NCI-H226 (cell line): Measurements from ENCODE around the gene IGDCC3.

ENCODE experiments used
- DNase-seq: peaks from one replicate; pipeline ENCODE4 v3.0.0-alpha.2; 2015

The IGDCC3 gene

DNA sequence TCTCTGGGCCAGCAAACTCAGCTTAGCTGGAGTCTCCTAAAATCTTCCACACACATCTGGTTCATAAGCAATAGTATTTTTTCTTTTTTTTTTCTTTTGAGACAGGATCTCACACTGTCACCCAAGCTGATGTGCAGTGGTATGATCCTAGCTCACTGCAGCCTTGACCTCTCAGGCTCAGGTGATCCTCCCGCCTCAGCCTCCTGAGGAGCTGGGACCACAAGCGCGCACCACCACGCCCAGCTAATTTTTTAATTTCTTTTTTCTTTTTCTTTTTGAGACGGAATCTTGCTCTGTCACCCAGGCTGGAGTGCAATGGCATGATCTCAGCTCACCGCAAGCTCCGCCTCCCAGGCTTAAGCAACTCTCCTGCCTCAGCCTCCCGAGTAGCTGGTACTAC lies 39.0 kb downstream of the IGDCC3 start:
- DNase-seq, result no peak

DNA sequence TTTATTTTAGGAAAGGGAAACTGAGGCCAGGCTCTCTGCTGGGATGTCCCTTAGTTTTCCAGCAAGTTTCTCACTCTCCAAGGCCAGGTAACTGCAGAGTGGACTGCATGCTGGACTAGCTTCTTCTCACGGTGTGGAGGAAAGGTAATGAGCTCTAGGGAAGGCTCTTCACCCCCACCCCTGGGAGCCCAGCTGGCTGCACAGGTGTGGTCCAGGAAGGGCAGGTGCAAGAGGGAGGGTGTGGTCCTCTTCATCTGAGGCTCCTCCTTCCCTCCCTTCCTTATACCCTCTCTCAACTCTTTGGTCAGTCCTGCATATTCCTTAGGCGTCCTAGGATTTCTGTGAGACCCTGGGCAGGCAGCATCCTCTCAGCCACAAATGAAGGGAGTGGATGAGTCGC lies 39.4 kb downstream of the IGDCC3 start:
- DNase-seq, result no peak

DNA sequence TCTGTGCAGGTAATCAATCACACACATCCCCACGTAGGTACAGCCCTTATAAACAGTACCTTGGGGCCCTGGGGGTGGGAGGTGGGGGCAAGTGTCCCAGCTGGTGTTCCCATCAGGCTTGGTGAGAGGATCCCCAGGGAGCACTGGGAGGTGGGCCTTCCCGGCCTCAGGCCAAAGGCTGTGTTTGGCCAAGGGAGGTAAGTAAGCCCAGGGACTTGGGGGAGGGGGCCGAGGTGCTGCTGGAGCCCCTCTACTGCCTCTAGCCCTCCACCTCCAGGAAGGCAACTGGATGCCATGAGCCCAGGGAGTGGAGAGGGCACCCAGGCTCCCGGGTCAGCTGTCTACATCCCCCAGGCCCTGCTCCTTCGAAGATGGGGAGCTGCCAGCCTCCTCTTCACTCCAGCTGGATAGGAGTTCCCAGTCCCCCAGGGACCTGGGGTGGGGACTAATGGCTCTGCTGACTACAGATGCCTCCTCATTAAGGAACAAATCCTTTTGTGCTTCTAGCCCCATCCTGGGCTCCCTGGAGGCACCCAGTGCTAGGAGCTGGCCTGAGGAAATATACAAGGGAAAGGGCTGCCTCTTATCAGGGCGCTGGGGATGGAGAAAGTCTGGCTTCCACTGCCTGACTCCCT lies 40.2 kb downstream of the IGDCC3 start:
- no peak for DNase-seq

DNA sequence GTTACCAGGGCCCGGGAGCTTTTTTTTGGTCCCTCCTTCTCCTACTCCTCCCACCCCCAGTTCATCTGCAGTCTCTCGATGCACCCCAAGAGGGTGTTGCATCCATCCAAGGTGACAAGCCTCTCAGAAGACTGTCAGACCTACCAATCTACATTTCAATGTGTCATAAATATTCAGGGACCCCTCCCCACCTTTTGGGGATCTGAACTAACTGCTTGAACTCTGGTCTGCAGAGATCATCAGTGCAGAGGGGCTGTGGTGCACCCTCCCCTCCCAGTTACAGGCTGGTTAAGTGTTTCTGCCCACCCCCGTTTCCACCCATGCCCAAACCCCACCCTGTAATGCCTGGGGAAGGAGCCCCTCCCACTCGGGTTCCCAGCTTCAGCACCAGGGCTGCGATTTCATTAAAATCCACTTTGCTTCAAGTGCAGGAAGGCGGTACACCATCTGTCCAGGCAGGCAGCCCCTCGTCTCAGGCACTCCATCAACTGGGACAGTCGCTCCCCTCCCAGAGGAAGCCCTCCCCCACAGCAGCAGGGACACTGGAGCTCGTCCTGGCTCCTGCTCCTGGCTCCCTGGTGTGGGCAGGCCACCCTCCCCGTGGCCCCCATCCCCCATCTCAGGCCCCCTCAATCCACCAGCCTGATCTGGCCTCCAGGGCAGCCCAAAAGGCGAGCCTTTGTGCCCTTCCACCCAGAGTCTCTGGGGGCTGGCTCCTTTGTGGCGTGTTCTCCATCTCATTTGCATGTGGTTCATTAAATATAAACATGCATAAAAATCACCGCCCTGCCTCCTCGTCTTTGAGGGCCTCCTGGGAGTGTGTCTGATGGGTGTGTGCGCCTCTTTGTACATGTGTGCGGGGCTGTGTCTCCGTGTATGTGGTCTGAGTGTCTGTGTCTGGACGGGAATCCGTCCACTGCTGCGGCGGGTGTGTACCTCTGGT lies 41.0 kb downstream of the IGDCC3 start:
- no peak for DNase-seq

DNA sequence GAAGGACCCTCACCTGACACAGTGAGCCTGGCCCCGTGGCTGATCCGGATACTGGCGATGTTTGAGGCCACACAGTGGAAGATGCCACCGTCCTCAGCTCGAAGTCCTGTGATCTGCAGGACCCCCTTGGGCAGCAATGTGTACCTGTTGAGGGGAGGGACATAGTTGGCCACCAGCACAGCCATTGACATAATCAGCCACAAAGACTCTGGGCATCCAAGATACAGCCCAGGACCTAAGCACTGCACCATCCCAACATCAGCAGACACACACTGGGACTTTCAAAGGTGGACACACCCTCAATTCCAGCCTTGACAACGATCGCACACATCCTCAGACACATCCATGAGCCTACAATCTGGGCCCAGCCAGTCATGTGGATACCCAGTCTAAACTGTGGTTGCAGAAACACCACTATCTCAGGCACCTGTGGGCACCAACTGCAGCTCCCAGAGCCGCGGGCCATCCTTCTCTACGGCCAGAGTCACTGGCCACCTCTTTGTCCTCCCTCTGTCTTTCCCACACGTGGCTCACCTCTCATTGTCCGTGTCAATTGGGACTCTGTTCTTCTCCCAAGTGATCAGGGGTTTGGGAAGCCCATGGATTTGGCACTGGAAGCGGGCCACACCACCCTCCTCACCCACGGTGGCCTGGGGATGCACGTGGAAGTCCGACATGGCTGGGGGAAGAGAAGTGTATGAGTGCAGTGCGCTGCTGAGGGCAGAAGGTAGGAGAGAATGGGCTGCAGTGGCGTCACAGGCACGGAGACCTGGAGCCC lies 42.3 kb downstream of the IGDCC3 start:
- no peak for DNase-seq

DNA sequence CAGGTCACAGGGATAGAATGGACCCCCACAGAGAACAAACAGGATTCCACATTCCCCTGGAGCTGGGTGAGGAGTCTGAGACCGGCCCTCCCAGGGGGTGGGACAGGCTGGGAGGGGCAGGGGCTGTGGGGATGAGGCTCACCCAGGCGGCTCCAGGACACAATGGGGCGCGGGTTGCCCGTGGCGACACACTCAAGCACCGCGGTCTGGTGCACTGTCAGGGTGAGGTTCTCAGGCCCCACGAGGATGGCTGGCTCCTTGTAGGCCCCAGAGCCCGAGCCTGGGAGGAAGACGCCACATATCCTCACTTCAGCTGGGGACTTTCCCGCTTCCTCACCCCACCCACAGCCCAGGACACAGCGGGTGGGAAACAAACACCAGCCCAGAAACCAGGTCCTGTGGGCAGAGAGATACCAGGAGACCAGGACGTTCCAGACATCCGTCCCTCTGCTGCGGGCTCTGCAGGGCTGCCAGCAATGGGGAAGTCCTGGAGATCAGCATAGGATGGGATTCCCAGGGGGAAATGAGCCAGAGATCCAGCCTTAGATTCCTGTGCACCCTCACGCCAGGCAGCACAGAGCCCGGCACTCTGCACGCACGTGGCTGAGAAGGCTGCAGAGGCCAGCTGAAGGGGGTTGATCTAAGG lies 43.1 kb downstream of the IGDCC3 start:
- DNase-seq, result no peak

DNA sequence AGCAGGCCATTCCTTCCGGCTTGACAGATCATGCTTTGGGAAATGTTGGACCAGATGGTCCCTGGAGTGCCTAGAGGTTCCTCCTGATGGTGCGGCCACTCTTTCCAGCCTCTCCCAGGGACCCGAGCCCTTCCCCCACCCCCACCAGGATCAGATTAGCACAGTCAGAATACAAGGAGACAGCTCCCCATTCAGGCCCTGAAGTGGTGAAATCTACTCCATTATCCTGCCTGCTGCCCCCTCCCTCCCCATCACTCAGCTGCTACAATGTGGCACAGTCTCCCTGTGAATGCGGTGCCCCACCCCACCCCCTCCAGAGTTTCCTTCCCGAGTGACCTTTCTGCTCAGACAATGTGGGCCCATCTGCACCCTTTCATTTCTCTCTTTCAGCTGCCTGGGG lies 43.9 kb downstream of the IGDCC3 start:
- DNase-seq, result no peak

DNA sequence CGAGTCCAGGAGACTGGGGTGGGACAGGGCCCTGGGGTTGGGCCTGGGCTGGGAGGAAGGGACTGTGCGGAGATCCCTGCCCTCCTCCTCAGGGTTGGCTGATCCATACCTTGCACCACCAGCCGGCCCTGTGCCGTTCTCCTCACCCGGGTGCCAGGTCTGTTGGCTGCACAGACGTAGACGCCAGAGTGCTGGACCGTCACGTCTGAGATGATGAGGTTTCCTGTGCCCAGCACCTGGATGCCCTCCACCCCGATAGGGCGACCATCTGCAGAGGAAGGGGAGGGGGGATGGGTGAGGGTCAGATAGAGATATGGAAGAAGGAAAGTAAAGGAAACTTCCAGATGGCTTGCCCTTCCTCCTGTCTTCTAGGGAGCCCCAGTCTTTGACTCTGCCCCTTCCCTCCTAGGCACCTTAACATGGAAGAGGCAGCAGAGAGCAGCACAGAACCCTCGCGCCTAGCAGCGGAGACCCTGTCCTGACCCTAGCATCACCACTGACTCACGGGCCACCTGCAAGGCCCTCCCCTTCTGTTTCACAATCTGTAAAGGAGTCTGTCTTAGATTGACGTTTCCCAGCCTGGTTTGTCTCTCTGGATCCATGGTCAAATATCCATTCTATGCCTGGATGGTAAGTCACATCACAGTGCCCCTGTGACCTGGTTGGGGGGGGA lies 44.5 kb downstream of the IGDCC3 start:
- DNase-seq, result no peak

DNA sequence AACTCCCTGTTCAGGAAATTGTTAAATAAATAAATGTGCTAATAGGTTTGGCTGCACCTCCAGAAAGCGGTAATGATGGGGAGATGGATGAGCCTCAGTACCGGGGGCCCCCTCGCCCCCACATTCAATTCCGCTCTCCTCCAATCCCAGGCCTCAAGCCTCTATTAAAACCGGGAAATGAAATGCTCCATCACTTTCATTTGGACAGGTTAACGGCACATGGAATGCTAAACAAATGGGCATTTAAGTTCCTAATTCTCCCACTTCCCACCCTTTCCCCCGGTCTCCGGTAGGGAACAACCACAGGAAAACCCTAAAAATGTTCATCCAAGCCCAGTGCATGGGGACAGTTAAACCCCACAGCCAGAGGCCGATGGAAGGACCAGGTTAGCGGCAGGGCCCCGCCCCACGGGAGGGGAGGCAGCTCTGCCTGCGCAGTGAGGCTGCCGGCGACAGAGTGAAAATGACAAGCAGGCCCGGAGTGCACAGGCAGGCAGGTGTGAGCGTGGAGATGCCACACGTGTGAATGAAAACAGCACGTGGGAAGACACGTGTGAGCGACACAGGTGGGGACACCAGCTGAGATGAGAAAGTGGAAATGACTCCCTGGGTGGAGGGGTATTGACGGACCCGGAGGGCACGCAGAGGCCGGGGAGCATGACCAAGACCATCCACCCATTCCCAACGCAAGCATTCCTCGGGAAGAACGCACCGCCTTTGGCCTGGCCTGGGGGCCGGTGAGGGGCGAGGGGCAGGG lies 45.2 kb downstream of the IGDCC3 start:
- DNase-seq, result no peak

DNA sequence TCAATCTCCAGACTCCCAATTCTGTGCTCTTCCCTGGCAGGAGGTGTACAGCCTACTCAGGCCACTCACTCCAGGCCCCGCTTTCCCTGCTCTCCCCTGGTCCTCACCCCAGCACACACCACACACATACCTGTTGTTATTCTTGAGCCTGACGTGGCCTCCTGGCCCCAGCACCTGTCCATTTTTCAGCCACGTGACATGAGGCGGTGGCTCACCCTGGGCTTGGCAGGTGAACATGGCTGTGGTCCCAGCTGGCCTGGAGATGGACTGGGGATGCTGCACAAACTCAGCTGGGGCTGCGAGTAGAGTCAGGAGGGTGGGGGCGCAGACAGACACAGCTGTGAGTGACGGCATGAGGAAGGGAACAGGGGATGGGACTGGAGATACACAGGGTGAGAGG lies 46.0 kb downstream of the IGDCC3 start:
- DNase-seq, result no peak

DNA sequence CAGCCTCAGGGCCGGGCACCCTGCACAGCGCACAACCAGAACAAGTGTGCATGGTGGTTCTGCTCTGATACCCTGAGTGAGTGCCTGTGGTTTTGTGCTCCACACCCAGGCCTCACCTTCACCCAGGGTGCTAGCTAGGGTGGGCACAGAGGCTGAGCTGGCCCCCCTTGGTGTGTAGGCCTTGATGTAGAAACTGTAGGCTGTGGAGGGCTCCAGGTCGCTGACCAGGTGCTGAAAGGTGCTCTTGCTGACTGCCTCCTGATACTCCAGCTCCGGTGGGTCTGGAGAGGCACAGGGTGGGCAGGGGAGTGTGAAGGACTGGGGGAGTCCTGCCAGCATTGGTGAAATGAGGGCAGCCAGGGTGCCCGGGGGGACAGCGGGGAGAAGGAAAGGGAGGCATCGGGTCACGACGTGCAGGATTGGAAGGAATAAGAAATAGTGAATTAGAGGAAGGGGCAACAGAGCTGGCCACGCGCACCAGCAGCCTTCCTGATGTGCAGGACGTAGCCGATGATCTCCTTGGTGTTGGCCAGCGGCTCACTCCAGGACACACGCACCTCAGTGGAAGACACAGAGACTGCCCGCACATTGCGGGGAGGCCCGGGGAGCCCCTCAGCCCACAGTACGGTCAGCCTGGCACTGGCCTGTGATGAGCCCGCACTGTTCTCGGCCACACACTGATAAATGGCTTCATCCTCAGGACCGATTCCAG lies 46.7 kb downstream of the IGDCC3 start:
- DNase-seq, result no peak

DNA sequence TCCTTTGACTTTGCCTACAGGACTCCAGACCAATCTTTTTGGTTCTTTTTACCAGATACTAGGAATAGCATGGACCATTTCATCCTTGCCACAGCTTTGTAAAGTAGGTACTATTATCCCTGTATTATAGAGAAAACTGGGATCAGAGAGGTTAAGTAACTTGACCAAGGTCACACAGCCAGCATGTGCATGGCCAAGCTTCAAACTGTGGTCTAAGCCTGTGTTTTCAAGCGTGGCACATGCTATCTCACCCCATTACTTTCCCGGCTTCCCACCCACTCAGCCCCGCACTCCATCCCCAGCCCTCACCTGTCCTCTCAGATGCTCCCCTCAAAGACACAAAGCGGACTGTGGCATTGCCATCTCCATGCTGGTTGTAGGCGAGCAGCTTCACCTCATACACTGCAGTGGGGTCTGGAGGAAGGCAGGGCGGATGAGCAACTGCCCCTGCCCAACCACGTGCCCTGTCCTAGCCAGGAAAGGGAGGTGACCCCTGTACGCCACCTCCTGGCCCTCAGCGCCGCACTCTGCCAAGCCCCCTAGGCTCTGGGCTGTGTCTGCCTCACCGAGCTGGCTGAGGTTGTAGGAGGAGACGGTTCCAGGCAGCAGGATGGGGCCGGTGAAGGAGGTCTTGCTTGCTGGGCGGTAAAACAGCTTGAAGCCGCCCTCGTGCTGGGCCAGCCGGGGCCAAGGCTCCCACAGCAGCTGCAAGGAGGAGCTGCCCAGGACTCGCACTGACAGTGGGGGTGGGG lies 47.6 kb downstream of the IGDCC3 start:
- no peak for DNase-seq

DNA sequence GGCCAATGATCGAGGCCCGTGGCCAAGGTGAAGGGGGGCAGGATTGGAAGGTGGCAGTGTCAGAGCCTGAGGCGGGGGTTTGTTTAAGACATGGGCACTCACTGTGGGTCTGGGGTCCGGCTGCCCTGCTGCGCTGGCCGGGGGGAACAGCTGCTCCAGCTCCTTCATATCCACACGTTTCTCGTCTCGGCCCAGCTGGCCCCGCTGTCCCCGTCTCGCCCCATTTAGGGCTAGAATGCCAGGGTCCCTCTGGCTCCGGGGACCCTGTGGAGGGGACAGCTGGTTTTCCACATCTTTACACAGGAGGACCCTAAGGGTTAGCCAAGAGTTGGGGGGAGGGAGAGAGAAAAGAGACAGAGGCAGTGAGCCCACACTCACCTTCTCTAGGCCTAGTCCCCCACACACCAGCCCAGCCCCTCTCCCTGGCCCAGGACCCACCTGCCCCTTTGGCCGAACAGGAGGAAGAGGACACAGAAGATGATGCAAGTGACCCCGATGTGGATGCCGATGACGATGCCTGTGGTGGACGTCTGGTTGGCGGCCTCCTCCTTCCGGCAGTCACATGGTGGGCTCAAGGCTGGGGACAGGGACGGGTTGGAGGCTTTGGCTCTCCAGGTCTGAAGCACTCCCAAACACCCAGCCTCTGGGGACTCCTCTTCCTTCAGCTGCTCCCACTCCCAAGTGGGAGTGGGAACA lies 48.4 kb downstream of the IGDCC3 start:
- no peak for DNase-seq

DNA sequence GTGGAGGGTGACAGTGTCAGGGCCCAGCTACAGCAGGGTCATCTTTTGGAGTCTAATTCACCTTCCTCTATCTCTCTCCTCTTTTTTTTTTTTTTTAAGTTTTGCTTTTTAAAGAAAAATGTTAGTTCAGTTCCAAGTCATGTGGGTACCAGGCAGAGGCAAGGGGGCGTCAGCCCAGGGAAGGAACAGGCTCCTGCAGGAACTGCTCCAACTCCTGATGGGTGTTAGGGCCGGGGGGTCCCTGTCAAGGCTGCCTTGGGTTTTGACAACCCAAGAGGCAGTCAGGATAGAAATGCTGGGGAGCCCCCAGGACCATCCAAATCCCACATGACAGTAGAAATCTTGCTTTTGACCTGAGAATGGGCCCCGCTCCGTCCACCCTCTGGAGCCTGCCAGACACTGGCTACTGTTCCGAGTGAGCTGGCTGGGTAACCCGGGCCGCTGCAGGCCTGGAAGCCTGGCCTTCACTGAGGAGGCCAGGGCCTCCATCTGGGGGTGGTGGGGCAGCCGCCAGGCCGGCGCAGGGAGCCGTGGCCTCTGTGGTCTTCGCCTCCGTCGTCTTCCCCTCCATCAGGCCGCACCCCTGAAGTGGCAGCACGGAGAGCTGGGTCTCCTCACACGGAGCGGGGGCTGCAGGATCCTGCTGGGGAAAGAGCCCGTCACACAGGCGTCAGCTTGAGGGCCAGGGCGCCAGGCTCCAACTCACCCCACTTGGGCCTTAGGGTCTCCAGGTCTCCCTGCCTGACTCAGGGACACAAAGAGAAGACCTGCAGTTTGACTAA lies 49.1 kb downstream of the IGDCC3 start:
- DNase-seq, result no peak

DNA sequence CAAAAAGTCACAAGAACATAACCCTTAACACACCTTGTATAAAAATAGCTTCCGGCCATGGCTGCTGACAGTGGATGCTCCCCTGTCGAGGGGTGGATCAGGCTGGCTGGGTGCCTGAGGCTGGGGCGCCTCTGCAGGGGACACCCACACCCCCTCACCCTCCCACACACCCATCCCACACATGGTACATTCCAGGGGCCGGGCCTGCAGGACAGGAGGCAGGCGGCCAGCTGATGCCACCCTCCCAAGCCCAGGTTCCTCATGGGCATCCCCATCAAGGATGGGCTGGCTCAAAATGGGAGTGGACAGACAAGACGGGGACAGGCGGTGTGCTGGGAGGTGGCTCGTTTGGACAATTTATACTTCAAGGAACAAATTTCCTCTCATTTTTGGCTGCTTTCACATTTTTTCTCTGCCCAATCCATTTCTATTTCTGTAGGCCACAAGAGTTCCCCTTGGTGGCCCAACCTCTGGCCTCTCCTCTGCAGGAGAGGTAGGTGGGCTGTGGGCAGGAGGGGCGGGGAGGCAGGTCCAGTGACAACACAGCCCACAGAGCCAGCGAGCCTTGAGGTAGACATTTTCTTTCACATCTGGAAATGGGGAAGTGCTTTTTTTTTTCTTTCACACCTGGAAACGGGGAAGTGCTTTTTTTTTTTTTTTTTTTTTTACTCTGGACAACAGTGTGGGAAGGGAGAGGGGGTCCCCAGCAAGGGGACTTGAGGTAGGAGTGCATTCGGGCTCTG lies 50.0 kb downstream of the IGDCC3 start:
- no peak for DNase-seq

DNA sequence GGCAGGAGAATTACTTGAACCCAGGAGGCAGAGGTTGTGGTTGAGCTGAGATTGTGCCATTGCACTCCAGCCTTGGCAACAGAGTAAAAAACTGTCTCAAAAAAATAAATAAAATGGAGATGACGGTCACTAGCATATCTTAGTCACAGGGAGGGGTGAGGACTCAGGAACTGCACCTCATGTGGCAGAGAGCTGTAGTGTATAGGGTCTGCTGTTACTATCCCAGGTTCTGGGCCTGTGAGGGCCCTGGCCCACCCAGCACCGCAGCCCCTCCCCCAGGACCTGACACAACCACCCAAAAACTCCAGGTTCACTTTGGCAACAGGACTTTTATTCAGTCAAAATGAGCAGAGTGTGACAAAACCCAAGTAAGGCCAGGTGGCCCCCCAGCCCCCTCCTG lies 51.0 kb downstream of the IGDCC3 start:
- DNase-seq, result no peak

DNA sequence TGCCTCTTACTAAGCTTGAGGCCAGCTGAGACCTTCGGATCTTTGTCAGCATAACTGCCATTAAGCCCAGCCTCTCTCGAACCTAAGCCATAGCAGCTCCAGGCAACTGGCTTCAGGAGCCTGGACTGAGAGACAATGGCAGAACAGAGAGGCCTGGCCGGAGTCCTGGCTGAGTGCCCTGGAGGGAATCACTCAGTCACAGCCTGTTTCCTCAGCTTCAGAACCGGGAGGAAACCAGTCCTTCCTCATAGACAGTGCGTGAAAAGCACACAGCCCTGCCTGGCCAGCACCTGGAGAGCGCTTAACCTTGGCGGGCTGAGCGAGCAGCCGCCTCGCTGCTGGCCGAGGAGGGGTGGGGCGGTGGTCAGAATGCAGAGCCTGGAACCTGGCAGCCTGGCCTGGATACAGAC lies 51.7 kb downstream of the IGDCC3 start:
- no peak for DNase-seq

DNA sequence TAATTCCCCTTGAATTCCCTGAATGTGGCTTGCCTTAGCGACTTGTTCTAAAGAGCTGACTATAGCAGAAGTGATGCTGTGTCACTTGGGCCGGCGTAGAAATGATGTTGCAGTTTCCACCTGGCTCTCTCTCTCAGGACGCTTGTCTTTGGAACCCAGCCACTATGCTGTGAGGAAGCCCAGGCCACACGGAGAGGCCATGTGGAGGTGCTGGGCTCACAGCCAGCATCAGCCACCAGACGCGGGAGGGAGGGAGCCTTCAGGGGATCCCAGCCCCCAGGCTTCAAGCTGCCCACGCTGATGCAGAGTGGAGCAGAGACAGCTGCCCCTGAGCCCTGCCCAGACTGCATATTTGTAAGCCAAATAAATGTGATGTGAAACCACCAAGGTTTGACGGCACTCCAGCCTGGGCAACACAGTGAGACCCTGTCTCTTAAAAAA lies 54.7 kb downstream of the IGDCC3 start:
- DNase-seq, result no peak
